Left lobe of liver (tissue), 2 donors: ENCODE measurements around the gene ESYT2. TPM values are rescaled to one million over a fixed set of nuclear protein-coding genes. Genes with fewer than 3 reads are reported as not detected.
"Not testable (repeated sequence)": the region's sequence is repeated elsewhere in the genome, so short reads cannot be mapped to it uniquely, and the experiment has no call there.

Experiments
- ATAC-seq: fragments of 200-7000 bp; cut with Tn5 transposase; one replicate; pipeline ENCODE4 v1.9.1; 2020; ENCODE audit warnings: mild to moderate bottlenecking, moderate library complexity
- DNase-seq: peaks from one replicate; pipeline ENCODE4 v3.0.0-alpha.2; 2020; ENCODE audit warnings: low spot score
- total RNA-seq: library from RNA; stranded (reverse); gene quantifications from one replicate; pipeline ENCODE4 v1.2.1, GENCODE V29; 2021
- donor health status: DM: no; HTN: no; CAD: no; lungs with moderate emphysema.
- donor health status: DM: no; HTN: yes; CAD: no.

ESYT2 gene, protein sequence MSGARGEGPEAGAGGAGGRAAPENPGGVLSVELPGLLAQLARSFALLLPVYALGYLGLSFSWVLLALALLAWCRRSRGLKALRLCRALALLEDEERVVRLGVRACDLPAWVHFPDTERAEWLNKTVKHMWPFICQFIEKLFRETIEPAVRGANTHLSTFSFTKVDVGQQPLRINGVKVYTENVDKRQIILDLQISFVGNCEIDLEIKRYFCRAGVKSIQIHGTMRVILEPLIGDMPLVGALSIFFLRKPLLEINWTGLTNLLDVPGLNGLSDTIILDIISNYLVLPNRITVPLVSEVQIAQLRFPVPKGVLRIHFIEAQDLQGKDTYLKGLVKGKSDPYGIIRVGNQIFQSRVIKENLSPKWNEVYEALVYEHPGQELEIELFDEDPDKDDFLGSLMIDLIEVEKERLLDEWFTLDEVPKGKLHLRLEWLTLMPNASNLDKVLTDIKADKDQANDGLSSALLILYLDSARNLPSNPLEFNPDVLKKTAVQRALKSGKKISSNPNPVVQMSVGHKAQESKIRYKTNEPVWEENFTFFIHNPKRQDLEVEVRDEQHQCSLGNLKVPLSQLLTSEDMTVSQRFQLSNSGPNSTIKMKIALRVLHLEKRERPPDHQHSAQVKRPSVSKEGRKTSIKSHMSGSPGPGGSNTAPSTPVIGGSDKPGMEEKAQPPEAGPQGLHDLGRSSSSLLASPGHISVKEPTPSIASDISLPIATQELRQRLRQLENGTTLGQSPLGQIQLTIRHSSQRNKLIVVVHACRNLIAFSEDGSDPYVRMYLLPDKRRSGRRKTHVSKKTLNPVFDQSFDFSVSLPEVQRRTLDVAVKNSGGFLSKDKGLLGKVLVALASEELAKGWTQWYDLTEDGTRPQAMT
- 19.6 TPM for total RNA-seq

DNA sequence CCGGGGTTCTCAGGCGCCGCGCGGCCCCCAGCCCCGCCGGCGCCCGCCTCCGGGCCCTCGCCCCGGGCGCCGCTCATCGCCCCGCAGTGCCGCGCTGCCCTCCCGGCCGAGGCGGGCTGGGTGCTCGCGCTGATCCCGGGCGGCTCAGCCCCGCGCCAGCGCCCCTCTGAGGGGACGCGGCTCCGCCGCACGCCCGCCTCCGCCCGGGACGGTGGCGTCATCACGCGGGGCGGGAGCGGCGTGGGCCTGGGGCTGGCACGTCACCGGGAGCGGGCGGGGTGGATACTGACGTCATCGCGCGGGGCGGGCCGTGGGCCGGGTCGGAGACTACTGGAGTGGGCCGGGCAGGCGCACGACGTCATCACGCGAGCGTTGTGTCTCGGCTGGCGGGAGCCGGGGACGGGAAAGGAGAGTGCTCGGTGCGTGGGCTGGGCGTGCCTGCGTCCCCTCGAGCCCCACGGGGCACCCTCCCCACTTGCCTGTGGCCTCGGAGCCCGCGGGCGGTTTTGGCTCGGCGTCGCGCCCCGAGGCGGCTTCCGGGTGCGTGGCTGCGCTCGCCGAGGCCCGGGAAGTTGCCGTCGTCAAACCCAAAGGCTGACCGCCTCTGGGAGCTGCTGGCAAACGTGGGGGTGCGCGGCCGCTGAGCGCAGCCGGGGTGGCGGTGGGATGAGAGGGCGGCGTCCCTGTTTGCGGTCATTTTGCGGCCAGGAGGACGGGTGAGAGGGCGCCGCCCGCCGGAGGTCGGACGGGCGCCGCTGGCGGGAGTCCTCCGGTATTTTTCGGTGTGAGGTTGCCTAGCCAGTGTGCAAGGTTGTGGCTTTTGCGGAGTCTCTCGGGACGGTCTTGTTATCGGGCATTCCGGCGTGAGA, at the start of gene ESYT2:
TSS of gene ESYT2 (minus strand) at position 168 of the 869 bp plus-strand sequence. CDS start at position 77, 91 bp downstream.
- peak; percentile 85 for ATAC-seq
- DNase-seq: peak; percentile 100

- not testable (repeated sequence) for ATAC-seq, DNase-seq
These were observed 49.1 kb upstream of the ESYT2 start for GRCh38 chr7:158878151-158879079.

DNA sequence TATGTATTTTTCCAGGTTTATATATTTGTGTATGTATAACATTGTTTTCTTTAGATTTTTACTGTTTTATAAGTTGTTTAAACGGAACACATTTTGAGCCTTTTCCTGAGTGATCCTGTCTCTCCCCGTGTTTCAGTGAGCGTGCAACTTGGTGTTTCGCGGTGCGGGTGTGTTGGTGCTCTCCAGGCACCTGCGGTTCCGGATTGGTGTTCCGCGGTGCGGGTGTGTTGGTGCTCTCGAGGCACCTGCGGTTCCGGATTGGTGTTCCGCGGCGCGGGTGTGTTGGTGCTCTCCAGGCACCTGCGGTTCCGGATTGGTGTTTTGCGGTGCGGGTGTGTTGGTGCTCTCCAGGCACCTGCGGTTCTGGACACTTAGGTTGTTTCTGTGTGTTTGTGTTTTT, 47.7 kb upstream of the ESYT2 start:
- ATAC-seq (no peak), DNase-seq (no peak)

- ATAC-seq (peak; percentile 40), DNase-seq (no peak)
These were observed 40.6 kb upstream of the ESYT2 start for GRCh38 chr7:158869876-158870275.

GRCh38 chr7:158868764-158869410, 39.6 kb upstream of the ESYT2 start:
- DNase-seq: peak; percentile 27
- no peak for ATAC-seq

DNA sequence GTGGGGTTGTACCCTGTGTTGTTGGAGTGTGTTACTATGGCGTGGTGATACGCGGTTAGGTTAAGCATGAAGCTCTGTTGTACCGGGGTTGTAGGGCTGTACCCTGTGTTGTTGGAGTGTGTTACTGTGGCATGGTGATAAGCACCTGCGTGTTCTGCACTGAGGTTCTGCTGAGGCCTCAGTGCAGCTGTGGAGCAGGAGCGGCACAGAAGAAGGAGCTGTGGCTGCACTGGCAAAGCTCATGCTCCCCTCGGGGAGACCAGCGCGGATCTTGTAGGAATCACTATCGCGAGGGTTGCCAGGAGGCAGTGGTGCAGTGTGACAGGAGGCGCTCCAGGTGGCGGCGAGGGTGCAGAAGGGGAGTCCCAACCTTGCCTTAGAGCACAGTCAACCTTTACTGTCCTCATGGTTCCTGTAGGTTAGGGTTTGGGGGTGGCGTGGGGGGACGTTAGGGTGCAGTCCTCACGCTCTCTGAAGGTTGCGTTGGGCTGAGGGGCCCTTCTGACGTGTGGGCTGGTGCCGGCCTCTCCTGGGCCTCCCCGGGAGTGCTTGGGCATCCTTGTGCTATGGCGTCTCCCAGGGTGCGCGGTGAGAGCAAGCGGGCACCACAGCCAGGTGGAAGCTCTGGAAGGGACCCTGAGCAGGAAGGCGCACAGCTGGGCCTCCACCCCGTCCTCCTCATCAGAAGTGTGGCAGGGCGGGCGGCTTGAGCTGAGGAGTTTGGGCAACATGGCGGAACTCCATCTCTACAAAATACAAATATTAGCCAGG, 38.1 kb upstream of the ESYT2 start:
- DNase-seq (peak; percentile 39), ATAC-seq (no peak)

DNA sequence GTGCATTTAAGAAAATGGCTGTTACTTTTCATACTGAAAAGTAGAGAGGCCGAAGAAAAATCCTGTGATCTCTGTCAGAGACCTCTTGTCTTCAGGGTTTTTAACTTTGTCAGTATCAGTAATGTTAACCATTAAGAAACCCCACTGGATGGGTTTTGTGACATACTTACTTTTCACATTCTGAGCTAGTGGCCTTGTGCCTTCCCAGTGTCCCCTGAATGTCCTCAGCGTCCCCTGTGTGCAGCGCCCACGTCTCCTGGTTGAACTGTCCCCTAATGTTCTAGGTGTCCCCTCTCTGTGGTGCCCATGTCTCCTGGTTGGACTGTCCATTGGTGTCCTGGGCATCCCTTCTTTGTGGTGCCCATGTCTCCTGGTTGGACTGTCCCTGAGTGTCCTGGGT, 36.7 kb upstream of the ESYT2 start:
- DNase-seq (no peak), ATAC-seq (no peak)

DNA sequence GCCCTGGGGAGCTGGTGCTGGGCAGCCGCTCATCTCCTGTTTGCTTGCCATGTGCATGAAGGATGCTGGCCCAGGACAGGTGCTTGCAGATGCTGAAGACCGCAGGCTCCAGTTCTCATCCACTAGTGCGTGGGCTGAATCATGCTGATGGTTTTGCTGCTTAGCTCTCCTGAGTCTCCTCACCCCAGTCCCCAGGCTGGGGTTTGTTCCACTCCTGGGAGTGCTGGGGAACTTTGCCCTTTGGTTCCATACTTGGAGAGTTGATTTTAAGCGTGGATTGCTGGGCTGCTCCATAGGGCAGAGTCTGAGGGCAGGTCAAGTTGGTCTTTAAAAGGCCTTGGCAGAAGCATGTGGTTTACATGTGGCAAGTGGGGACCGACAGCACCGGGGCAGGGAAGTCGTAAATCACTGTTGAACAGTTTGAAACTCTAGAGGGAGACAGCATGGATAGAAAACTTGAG, 36.2 kb upstream of the ESYT2 start:
- peak; percentile 77 for DNase-seq
- ATAC-seq: peak; percentile 76

GRCh38 chr7:158864833-158865232, 35.5 kb upstream of the ESYT2 start:
- ATAC-seq: no peak
- DNase-seq: peak; percentile 42

GRCh38 chr7:158864507-158864820, 35.2 kb upstream of the ESYT2 start:
- ATAC-seq: no peak
- DNase-seq: no peak

- DNase-seq: peak; percentile 53
- peak; percentile 72 for ATAC-seq
These were observed 34.5 kb upstream of the ESYT2 start for GRCh38 chr7:158863611-158864506.

DNA sequence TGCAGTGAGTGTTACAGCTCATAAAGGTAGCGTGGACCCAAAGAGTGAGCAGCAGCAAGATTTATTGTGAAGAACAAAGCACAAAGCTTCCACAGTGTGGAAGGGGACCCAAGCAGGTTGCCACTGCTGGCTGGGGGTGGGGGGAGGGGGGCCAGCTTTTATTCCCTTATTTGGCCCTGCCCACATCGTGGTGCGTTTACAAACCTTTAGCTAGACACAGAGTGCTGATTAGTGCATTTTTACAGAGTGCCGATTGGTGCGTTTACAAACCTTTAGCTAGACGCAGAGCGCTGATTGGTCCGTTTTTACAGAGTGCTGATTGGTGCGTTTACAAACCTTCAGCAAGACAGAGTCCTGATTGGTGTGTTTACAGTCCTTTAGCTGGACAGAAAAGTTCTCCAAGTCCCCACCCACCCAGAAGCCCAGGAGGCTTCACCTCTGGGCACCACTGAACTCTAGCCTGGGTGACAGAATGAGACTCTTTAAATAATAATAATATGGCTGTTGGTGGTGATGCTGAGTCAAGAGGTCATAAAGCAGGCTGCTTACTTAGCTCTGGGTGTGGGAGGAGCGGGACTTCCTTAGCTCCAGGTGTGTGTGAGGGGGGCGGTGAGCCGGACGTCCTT, 33.8 kb upstream of the ESYT2 start:
- not testable (repeated sequence) for DNase-seq, ATAC-seq

GRCh38 chr7:158861936-158862704, 32.8 kb upstream of the ESYT2 start:
- no peak for ATAC-seq

GRCh38 chr7:158861004-158861787, 31.9 kb upstream of the ESYT2 start:
- DNase-seq (peak; percentile 8), ATAC-seq (no peak)

More at GRCh38 chr7:158861936-158862704, 32.8 kb upstream of the ESYT2 start:
- DNase-seq: peak; percentile 22

DNA sequence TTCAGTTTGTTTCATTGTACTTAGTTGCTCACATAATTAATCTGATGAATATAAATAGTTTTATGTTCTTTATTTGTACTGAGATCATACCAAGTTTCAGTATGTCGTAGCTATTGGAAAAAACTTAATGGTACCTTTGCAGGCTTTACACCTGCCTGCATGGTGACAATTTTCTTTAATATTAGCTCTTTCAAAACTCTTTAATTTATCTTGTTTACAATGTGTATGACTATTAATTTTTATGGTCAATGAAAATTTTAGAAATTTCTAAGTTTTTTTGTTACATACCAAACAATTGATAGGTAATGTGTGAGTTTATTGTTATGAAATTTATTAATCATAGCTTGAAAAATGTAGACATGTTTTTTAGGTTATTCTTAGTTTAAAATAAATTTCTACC, 31.1 kb upstream of the ESYT2 start:
- ATAC-seq: no peak

More for the DNA sequence above, 31.1 kb upstream of the ESYT2 start:
- no peak for DNase-seq
